CD4-positive, alpha-beta T cell (primary cell): ENCODE measurements around the gene ACE. TPM values are rescaled to one million over a fixed set of nuclear protein-coding genes. Genes with fewer than 3 reads are reported as not detected.

Experiments used
- ATAC-seq: fragments of 200-7000 bp; cut with Tn5 transposase; one replicate; pipeline ENCODE4 v1.10.0; 2022; ENCODE audit warnings: mild to moderate bottlenecking; ENCODE audit not compliant: poor library complexity
- CTCF ChIA-PET: fragments of 350-600 bp; sonication (Branson Sonifier 250); formaldehyde crosslinking; loops from one replicate; lab custom pipeline; 2021; ENCODE audit warnings: antibody characterized with exemption, inconsistent platforms; lab: Charles Lee
- POLR2A ChIA-PET: fragments of 350-600 bp; sonication (Branson Sonifier 250); formaldehyde crosslinking; loops from one replicate; lab custom pipeline; 2021; ENCODE audit warnings: antibody characterized with exemption, inconsistent platforms; lab: Charles Lee
- DNase-seq, 14 experiments: peaks; one replicate each; pipeline ENCODE4 v3.0.0-alpha.2; 2013 to 2020; ENCODE audit warnings: mixed read lengths in 2 of 14
- H3K27ac ChIP-seq, 2 donors: one replicate each; pipeline versions ENCODE4 v1.5.1 to v1.7.0; 2013; ENCODE audit warnings: low read length in 2 of 2, low read depth in 1 of 2, mild to moderate bottlenecking in 1 of 2
- H3K27me3 ChIP-seq, 2 experiments: 1 replicate in 1 of 2; 2 replicates in 1 of 2; pipeline versions ENCODE4 v1.6.1 to v1.7.0; 2013; ENCODE audit warnings: low read length in 2 of 2, control low read depth in 1 of 2, mild to moderate bottlenecking in 1 of 2, moderate library complexity in 1 of 2; ENCODE audit not compliant: insufficient read depth in 2 of 2, control insufficient read depth in 1 of 2
- H3K36me3 ChIP-seq: one replicate; pipeline ENCODE4 v1.6.1; 2013; ENCODE audit warnings: low read length, control low read depth; ENCODE audit not compliant: insufficient read depth
- H3K4me1 ChIP-seq: one replicate; pipeline ENCODE4 v1.6.1; 2013; ENCODE audit warnings: low read length, control low read depth; ENCODE audit not compliant: insufficient read depth
- H3K4me3 ChIP-seq: one replicate; pipeline ENCODE4 v1.5.1; 2013; ENCODE audit warnings: mild to moderate bottlenecking, low read length, moderate library complexity
- H3K9me3 ChIP-seq, 2 experiments: 1 replicate in 1 of 2; 2 replicates in 1 of 2; pipeline versions ENCODE4 v1.6.1 to v1.7.0; 2013; ENCODE audit warnings: low read length in 2 of 2, mild to moderate bottlenecking in 2 of 2, control low read depth in 1 of 2, moderate library complexity in 1 of 2; ENCODE audit not compliant: control insufficient read depth in 1 of 2, insufficient read depth in 1 of 2
- H3K27ac Mint-ChIP-seq: one replicate; pipeline ENCODE4 v1.8.0; 2020; ENCODE audit warnings: mixed read lengths
- H3K27me3 Mint-ChIP-seq: one replicate; pipeline ENCODE4 v1.8.0; 2021; ENCODE audit warnings: mixed read lengths
- H3K36me3 Mint-ChIP-seq: one replicate; pipeline ENCODE4 v1.8.0; 2021; ENCODE audit warnings: low read depth, mixed read lengths
- H3K4me1 Mint-ChIP-seq: one replicate; pipeline ENCODE4 v1.8.0; 2021; ENCODE audit warnings: low read depth, mixed read lengths
- H3K4me3 Mint-ChIP-seq: one replicate; pipeline ENCODE4 v1.8.0; 2020; ENCODE audit warnings: mild to moderate bottlenecking, mixed read lengths
- H3K9me3 Mint-ChIP-seq: one replicate; pipeline ENCODE4 v1.8.0; 2020; ENCODE audit warnings: mixed read lengths
- CTCF ChIP-seq: fragments of 200-600 bp; IDR thresholded peaks from one replicate; pipeline ENCODE4 v1.8.0; 2022; ENCODE audit warnings: antibody characterized with exemption, mild to moderate bottlenecking
- intact Hi-C, 2 experiments: fragments of 100-400 bp; cut with DNase I in 1 of 2; cut with micrococcal nuclease in 1 of 2; formaldehyde crosslinking; loops; one replicate each; pipeline versions ENCODE4 v1.15.1 to v1.9.0; 2023 to 2025; cut with DNase I, micrococcal nuclease
- total RNA-seq, 174 experiments: library from RNA in 2 of 174; stranded (reverse) in 2 of 174; gene quantifications; one replicate each; pipeline ENCODE4 v1.2.3 and lab custom pipeline; 2021 to 2026

The ACE gene
- total RNA-seq, 2 experiments from 2014 or later = 7.4 to 10.2 TPM

GRCh38 chr17:63439687-63440086 lies 37.2 kb upstream of the ACE start:
- peak overlapping the region; percentile 18 for H3K4me3 ChIP-seq
- peaks cover 5% of the 10 kb centered on the region for H3K36me3 Mint-ChIP-seq
- H3K9me3 Mint-ChIP-seq = no peaks in the 10 kb centered on the region
- POLR2A ChIA-PET = interaction anchor here (0.6 to 2.6 kb wide), 14 partner anchors 10 to 1510 kb away, joined by 3 to 15 read pairs (median 6); partner anchors contain the start of genes ACE, CCDC47, DDX42 and MAP3K3
- ATAC-seq (peak; percentile 56), DNase-seq (peak in 4 of 14 experiments; percentile 27 to 88 (median 70))
- peaks cover 15% of the 10 kb centered on the region for H3K36me3 ChIP-seq
- no peaks in the 10 kb centered on the region for H3K27me3 ChIP-seq
- H3K4me1 Mint-ChIP-seq = peaks cover 39% of the 10 kb centered on the region
- peak overlapping the region; percentile 85 for H3K27ac Mint-ChIP-seq
- CTCF ChIA-PET = interaction anchor here (0.8 to 2.8 kb wide), 2 partner anchors 14 to 271 kb away, joined by 3 to 8 read pairs; no protein-coding TSS in a partner anchor
- intact Hi-C loops = loop anchor here in 1 of 2 experiments (5.0 kb wide), 2 partner anchors 38 to 108 kb away; partner anchors contain the start of gene ACE
- H3K27ac ChIP-seq = peak overlapping the region; percentile 40 to 80
- no peak for TF ChIP-seq CTCF
- H3K27me3 Mint-ChIP-seq = no peaks in the 10 kb centered on the region
- H3K4me1 ChIP-seq = peaks cover 71% of the 10 kb centered on the region
- peak overlapping the region; percentile 62 for H3K4me3 Mint-ChIP-seq
- H3K9me3 ChIP-seq = no peaks in the 10 kb centered on the region

- Mint-ChIP-seq H3K27ac (peak overlapping the region; percentile 85), H3K4me3 (peak overlapping the region; percentile 62), H3K36me3 (no peaks in the 10 kb centered on the region), H3K9me3 (no peaks in the 10 kb centered on the region), H3K4me1 (peaks cover 39% of the 10 kb centered on the region), H3K27me3 (no peaks in the 10 kb centered on the region)
- H3K36me3 ChIP-seq = peaks cover 10% of the 10 kb centered on the region
- no peak for TF ChIP-seq CTCF
- H3K27me3 ChIP-seq = no peaks in the 10 kb centered on the region
- CTCF ChIA-PET = interaction anchor here (0.8 to 2.8 kb wide), 2 partner anchors 15 to 270 kb away, joined by 3 to 8 read pairs; no protein-coding TSS in a partner anchor
- peak overlapping the region; percentile 40 to 80 for H3K27ac ChIP-seq
- ATAC-seq = peak; percentile 56
- POLR2A ChIA-PET = interaction anchor here (0.6 to 2.6 kb wide), 13 partner anchors 10 to 1510 kb away, joined by 3 to 15 read pairs (median 6); partner anchors contain the start of genes ACE, CCDC47, DDX42 and MAP3K3
- DNase-seq = peak in 12 of 14 experiments; percentile 19 to 81 (median 41)
- intact Hi-C loops = loop anchor here in 1 of 2 experiments (5.0 kb wide), 2 partner anchors 37 to 107 kb away; partner anchors contain the start of gene ACE
- H3K4me1 ChIP-seq = peaks cover 71% of the 10 kb centered on the region
- H3K9me3 ChIP-seq = no peaks in the 10 kb centered on the region
- H3K4me3 ChIP-seq = peak overlapping the region; percentile 18
These were observed 36.6 kb upstream of the ACE start for GRCh38 chr17:63440127-63440769.

DNA sequence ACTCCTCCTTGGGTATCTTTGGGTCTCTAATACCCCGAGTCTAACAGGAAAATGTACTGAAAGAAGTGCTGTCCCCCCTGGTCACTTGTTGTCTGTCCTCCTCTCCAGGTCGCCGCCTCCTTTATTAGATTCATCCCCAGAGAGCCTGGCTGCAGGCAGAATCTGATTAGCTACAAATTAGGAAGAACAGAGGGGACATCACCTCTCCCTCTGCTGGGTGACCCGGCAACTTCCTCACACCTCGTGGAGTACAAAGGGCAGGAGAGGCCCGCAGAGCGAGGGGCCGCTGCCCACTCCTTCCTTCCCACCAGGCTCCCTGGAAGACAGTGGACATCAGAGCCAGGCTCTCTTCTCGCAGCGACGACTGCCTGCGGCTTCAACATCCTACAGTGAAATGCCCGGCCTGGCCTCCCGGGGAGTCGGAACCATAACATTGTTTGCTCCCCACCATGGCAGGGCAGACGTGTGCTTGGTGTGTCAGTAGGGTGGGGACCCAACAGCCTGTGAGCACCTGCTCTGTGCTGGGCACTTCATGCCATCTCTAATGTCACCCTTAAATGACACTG lies 36.0 kb upstream of the ACE start:
- Mint-ChIP-seq H3K36me3 (no peaks in the 10 kb centered on the region), H3K27me3 (no peaks in the 10 kb centered on the region), H3K9me3 (no peaks in the 10 kb centered on the region), H3K27ac (peak overlapping the region; percentile 85), H3K4me1 (peaks cover 38% of the 10 kb centered on the region), H3K4me3 (no peak overlapping the region)
- H3K36me3 ChIP-seq = peaks cover 6% of the 10 kb centered on the region
- no peaks in the 10 kb centered on the region for H3K9me3 ChIP-seq
- DNase-seq (no peak), ATAC-seq (no peak)
- H3K4me3 ChIP-seq = no peak overlapping the region
- H3K27ac ChIP-seq = peak overlapping the region; percentile 40 to 80
- POLR2A ChIA-PET = interaction anchor here (0.9 to 2.6 kb wide), 6 partner anchors 11 to 181 kb away, joined by 3 to 15 read pairs (median 7); partner anchors contain the start of genes ACE and MAP3K3
- peaks cover 71% of the 10 kb centered on the region for H3K4me1 ChIP-seq
- no peak for TF ChIP-seq CTCF
- CTCF ChIA-PET = interaction anchor here (0.8 to 2.8 kb wide), 2 partner anchors 15 to 269 kb away, joined by 3 to 8 read pairs; no protein-coding TSS in a partner anchor
- intact Hi-C loops = loop anchor here in 1 of 2 experiments (5.0 kb wide), 2 partner anchors 36 to 106 kb away; partner anchors contain the start of gene ACE
- no peaks in the 10 kb centered on the region for H3K27me3 ChIP-seq
